Measurements from ENCODE around the gene TIMM8A. TPM values are rescaled to one million over a fixed set of nuclear protein-coding genes. Genes with fewer than 3 reads are reported as not detected.

TIMM8A gene
- total and polyA plus RNA-seq, 2 of the 13 experiments (the other 11 are each of a cell fraction or from before 2014, with no cell fraction given), result 6.1 to 25.5 TPM

- Histone ChIP-seq H3K4me3 (replicated peaks in 1 of 3; ENCODE audit: insufficient read depth in 1 of 3, low read depth in 2 of 3, low read length in 3 of 3) (no peak overlapping the region), H3K27ac (ENCODE audit: extremely low read length, insufficient read depth, low read length) (no peak overlapping the region), H4K20me1 (ENCODE audit: insufficient read depth, low read length) (no peaks in the 10 kb centered on the region), H2AFZ (ENCODE audit: low read length) (no peak overlapping the region), H3K27me3 (ENCODE audit: control insufficient read depth in 1 of 2, insufficient read depth in 2 of 2, low read length in 2 of 2) (no peaks in the 10 kb centered on the region; a peak in 1 of 5 replicates), H3K79me2 (ENCODE audit: insufficient read depth, low read length) (peaks cover 18% of the 10 kb centered on the region), H3K9me3 (ENCODE audit: low read length) (no peaks in the 10 kb centered on the region), H3K4me2 (ENCODE audit: low read depth, low read length) (no peak overlapping the region), H3K9ac (ENCODE audit: insufficient read depth, low read depth, low read length) (no peak overlapping the region), H3K4me1 (ENCODE audit: insufficient read depth, low read length) (peaks cover 20% of the 10 kb centered on the region), H3K36me3 (replicated peaks in 1 of 2; ENCODE audit: control insufficient read depth in 1 of 2, insufficient read depth in 2 of 2, low read length in 2 of 2) (no peaks in the 10 kb centered on the region; a peak in 1 of 5 replicates)
- no peak for TF ChIP-seq POGZ (CRISPR knock-in tag; IDR thresholded peaks at IDR 0.05)
- TF ChIP-seq ZNF652 (CRISPR knock-in tag; IDR thresholded peaks at IDR 0.05; ENCODE audit: borderline replicate concordance, low read depth), result no peak
- no peak for TF ChIP-seq MAFK (conservative IDR thresholded peaks at IDR 0.05 in 1 of 2, IDR thresholded peaks at IDR 0.05 in 1 of 2; ENCODE audit: low read length in 2 of 2)
- no peak for TF ChIP-seq E2F2 (CRISPR knock-in tag; IDR thresholded peaks at IDR 0.05; ENCODE audit: borderline replicate concordance)
- TF ChIP-seq WIZ (CRISPR knock-in tag; IDR thresholded peaks at IDR 0.05), result no peak
- TF ChIP-seq EEA1 (CRISPR knock-in tag; IDR thresholded peaks at IDR 0.05; ENCODE audit: borderline replicate concordance), result no peak
- no peak for TF ChIP-seq MED8 (CRISPR knock-in tag; IDR thresholded peaks at IDR 0.05; ENCODE audit: insufficient replicate concordance)
- no peak for TF ChIP-seq ZBTB40 (IDR thresholded peaks at IDR 0.05)
- no peak for TF ChIP-seq ZBTB40 (CRISPR knock-in tag; IDR thresholded peaks at IDR 0.05)
- no peak for TF ChIP-seq MZF1 (CRISPR knock-in tag; IDR thresholded peaks at IDR 0.05; ENCODE audit: borderline replicate concordance)
- TF ChIP-seq NFIB (CRISPR knock-in tag; IDR thresholded peaks at IDR 0.05; ENCODE audit: borderline replicate concordance), result no peak
- no peak for TF ChIP-seq E2F1 (CRISPR knock-in tag; IDR thresholded peaks at IDR 0.05)
- no peak for TF ChIP-seq ZNF20 (CRISPR knock-in tag; IDR thresholded peaks at IDR 0.05)
- TF ChIP-seq ZNF143 (CRISPR knock-in tag; IDR thresholded peaks at IDR 0.05), result no peak
- TF ChIP-seq HCFC1 (IDR thresholded peaks at IDR 0.05; ENCODE audit: low read depth, low read length), result no peak
- CTCF ChIA-PET (ENCODE audit: low intra/inter-chr PET ratio, low total read pairs), result no interaction called here
- 50% methylated on average over 2 of the region's 3 CpGs for WGBS (ENCODE audit: low lambda C conversion rate)
- DNase-seq (ENCODE audit: low spot score), result no peak
- intact Hi-C loops (cut with micrococcal nuclease; ENCODE audit: unreplicated experiment), result no loop called here
- in situ Hi-C loops (cut with HindIII; ENCODE audit: extremely low pct_ligation_motif_present, low pct_unique_long_range_greater_than_20kb), result no loop called here
- FAIRE-seq, result no peak
- POLR2A ChIA-PET, result no interaction called here
- BruUV-seq (replicated peaks), result no TSS peak
- no peak for ATAC-seq
These were observed 40.1 kb upstream of the TIMM8A start for GRCh38 chrX:101388604-101389003.

Measured in HepG2 (cell line).